ENCODE measurements around the gene POF1B.
"Not testable (repeated sequence)": the region's sequence is repeated elsewhere in the genome, so short reads cannot be mapped to it uniquely, and the experiment has no call there.

Gene POF1B

DNA sequence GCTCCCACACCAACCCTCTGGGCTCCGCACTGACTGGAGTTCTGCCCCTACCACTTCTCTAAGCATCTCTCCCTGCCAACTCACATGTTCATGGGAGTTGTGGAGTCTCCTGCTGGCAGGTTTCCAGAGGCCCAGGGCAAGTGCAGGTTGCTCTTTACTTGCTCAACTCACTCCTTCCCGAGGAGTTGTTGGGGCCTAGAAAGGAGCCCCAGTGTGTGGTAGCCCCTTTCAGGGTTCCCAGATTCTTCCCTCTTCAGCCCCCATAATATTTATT lies 52.5 kb downstream of the POF1B start:
- H3K9ac ChIP-seq (ENCODE audit: low read depth, low read length) = no peak overlapping the region
- no peaks in the 10 kb centered on the region for H3K27me3 ChIP-seq (ENCODE audit: control insufficient read depth, insufficient read depth, low read length)
- H3K9me3 ChIP-seq (replicated peaks; ENCODE audit: low read length) = no peaks in the 10 kb centered on the region
- H3K36me3 ChIP-seq (ENCODE audit: insufficient read depth, low read length) = no peaks in the 10 kb centered on the region
- H3K4me2 ChIP-seq (ENCODE audit: low read length) = no peak overlapping the region
- no peaks in the 10 kb centered on the region for H3K4me1 ChIP-seq (ENCODE audit: control insufficient read depth, insufficient read depth, low read length)
- H3K4me3 ChIP-seq (ENCODE audit: low read length) = no peak overlapping the region

DNA sequence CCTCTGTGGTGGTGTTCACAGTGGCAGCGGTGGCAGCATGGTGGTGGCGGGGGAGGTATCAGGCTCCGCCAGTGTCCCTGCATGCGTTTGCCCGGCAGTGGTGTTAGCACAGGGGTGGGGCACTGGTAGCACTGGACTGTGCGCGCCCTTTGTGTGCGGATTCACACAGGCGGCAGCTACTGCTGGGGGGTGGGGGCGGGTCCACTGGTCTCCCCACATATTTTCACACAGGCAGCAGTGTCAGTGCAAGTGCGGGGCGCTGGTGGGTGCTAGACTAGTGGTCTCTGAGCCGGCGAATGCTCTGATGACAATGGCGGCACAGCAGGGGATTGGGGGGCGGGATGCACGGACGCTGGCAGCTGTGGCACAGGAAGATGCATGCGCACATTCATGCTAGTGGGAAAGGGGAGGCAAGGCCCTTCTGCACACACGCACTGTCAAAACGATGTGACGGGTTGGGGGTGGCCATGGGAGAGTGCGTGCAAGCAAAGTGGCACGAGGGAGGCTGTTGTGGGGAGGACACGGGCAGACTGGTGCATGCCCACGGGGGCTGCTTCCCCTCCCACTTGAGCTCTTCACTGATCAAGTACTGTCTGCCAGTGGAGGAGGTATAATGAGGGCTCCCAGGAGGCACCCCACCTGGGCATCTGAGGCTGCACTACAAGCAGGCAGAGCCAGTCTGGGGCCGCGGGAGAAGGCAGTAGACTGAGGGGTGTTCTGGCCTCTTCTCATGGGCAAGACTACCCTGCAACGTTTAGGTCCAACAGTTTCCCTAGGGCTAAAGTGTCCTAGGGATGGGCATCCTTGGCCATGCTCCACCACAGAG lies 53.0 kb downstream of the POF1B start:
- Histone ChIP-seq H3K4me2 (ENCODE audit: low read length) (no peak overlapping the region), H3K4me3 (ENCODE audit: low read length) (no peak overlapping the region), H3K36me3 (ENCODE audit: insufficient read depth, low read length) (no peaks in the 10 kb centered on the region), H3K27me3 (ENCODE audit: control insufficient read depth, insufficient read depth, low read length) (no peaks in the 10 kb centered on the region), H3K9me3 (replicated peaks; ENCODE audit: low read length) (no peaks in the 10 kb centered on the region), H3K4me1 (ENCODE audit: control insufficient read depth, insufficient read depth, low read length) (no peaks in the 10 kb centered on the region), H3K9ac (ENCODE audit: low read depth, low read length) (no peak overlapping the region)

GRCh38 chrX:85311348-85311747 lies 68.1 kb downstream of the POF1B start:
- H3K4me2 ChIP-seq (ENCODE audit: low read length); H3K9ac ChIP-seq (ENCODE audit: low read depth, low read length); H3K9me3 ChIP-seq (replicated peaks; ENCODE audit: low read length); H3K27me3 ChIP-seq (ENCODE audit: control insufficient read depth, insufficient read depth, low read length); H3K36me3 ChIP-seq (ENCODE audit: insufficient read depth, low read length); H3K4me3 ChIP-seq (ENCODE audit: low read length); H3K4me1 ChIP-seq (ENCODE audit: control insufficient read depth, insufficient read depth, low read length): not testable (repeated sequence)

- Histone ChIP-seq H3K27me3 (ENCODE audit: control insufficient read depth, insufficient read depth, low read length) (no peaks in the 10 kb centered on the region), H3K36me3 (ENCODE audit: insufficient read depth, low read length) (no peaks in the 10 kb centered on the region), H3K4me2 (ENCODE audit: low read length) (no peak overlapping the region), H3K9ac (ENCODE audit: low read depth, low read length) (no peak overlapping the region), H3K4me1 (ENCODE audit: control insufficient read depth, insufficient read depth, low read length) (no peaks in the 10 kb centered on the region), H3K9me3 (replicated peaks; ENCODE audit: low read length) (no peaks in the 10 kb centered on the region), H3K4me3 (ENCODE audit: low read length) (no peak overlapping the region)
These were observed 69.7 kb downstream of the POF1B start for GRCh38 chrX:85309717-85310116.

GRCh38 chrX:85303544-85303943 lies 75.9 kb downstream of the POF1B start:
- no peak overlapping the region for H3K9ac ChIP-seq (ENCODE audit: low read depth, low read length)
- no peaks in the 10 kb centered on the region for H3K36me3 ChIP-seq (ENCODE audit: insufficient read depth, low read length)
- H3K4me3 ChIP-seq (ENCODE audit: low read length) = no peak overlapping the region
- H3K4me2 ChIP-seq (ENCODE audit: low read length) = no peak overlapping the region
- H3K9me3 ChIP-seq (replicated peaks; ENCODE audit: low read length) = no peaks in the 10 kb centered on the region
- H3K4me1 ChIP-seq (ENCODE audit: control insufficient read depth, insufficient read depth, low read length) = no peaks in the 10 kb centered on the region
- no peaks in the 10 kb centered on the region for H3K27me3 ChIP-seq (ENCODE audit: control insufficient read depth, insufficient read depth, low read length)

GRCh38 chrX:85288992-85289723 lies 90.3 kb downstream of the POF1B start:
- Histone ChIP-seq H3K4me2 (ENCODE audit: low read length) (no peak overlapping the region), H3K27me3 (ENCODE audit: control insufficient read depth, insufficient read depth, low read length) (no peaks in the 10 kb centered on the region), H3K4me1 (ENCODE audit: control insufficient read depth, insufficient read depth, low read length) (no peaks in the 10 kb centered on the region), H3K9me3 (replicated peaks; ENCODE audit: low read length) (no peaks in the 10 kb centered on the region), H3K4me3 (ENCODE audit: low read length) (no peak overlapping the region), H3K9ac (ENCODE audit: low read depth, low read length) (no peak overlapping the region), H3K36me3 (ENCODE audit: insufficient read depth, low read length) (no peaks in the 10 kb centered on the region)

DNA sequence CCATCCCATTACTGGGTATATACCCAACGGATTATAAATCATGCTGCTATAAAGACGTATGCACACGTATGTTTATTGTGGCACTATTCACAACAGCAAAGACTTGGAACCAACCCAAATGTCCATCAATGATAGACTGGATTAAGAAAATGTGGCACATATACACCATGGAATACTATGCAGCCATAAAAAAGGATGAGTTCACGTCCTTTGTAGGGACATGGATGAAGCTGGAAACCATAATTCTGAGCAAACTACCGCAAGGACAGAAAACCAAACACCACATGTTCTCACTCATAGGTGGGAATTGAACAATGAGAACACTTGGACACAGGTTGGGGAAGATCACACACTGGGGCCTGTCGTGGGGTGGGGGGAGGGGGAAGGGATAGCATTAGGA lies 94.2 kb downstream of the POF1B start:
- not testable (repeated sequence) for H3K4me1 ChIP-seq (ENCODE audit: control insufficient read depth, insufficient read depth, low read length); H3K9me3 ChIP-seq (replicated peaks; ENCODE audit: low read length); H3K4me2 ChIP-seq (ENCODE audit: low read length); H3K9ac ChIP-seq (ENCODE audit: low read depth, low read length); H3K36me3 ChIP-seq (ENCODE audit: insufficient read depth, low read length); H3K4me3 ChIP-seq (ENCODE audit: low read length); H3K27me3 ChIP-seq (ENCODE audit: control insufficient read depth, insufficient read depth, low read length)

DNA sequence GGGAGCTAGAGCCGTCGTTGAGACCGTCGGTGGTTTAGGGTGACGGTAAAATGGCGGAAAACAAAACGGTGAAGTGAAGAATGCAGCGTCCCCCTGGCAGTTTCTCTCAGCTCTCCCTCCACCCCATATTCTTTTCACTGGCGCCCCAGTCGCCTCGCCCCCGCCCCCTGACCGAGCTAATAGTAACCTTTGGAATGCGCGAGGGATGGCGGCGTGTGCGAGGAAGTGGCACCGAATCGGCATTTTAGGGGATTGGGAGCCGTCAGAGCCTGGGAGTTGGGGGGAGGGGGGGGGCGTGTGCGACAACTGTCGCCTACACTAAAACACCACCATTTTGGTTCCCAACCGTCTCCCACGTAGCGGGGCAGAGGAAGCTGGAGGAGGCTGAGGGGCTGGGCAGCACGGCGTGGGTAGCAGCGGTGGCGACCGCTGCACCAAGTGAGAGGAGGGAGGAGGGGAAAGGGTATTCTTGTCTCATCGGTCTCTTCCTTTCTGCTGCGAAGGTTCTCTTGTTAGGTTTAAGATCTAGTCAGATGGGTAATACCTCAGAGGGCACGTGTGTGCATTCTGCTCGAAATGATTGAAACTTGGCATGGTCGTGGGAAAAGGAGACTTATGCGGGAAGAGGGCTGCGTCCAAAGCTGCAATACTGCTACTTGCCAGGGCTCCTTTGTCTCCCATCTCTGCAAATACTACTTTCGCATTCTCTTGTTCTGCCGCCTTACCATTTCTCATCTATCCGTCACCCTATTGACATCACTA lies 134.8 kb downstream of the POF1B start:
- Histone ChIP-seq H3K9ac (ENCODE audit: low read depth, low read length) (peak overlapping the region; percentile 68), H3K4me3 (ENCODE audit: low read length) (peak overlapping the region; percentile 71), H3K4me1 (ENCODE audit: control insufficient read depth, insufficient read depth, low read length) (no peaks in the 10 kb centered on the region)

GRCh38 chrX:85243761-85244449 lies 135.6 kb downstream of the POF1B start, which contains the start of the genes SATL1 and ZNF711:
TSS of gene SATL1 (minus strand) at chrX:85243779. CDS start at chrX:85108968, 134,811 bp downstream.
TSS of gene ZNF711 (plus strand) at chrX:85243991. CDS start at chrX:85247573, 3,582 bp downstream.
- peak within 1 kb of the TSS; percentile 68 for H3K9ac ChIP-seq (ENCODE audit: low read depth, low read length)
- no peaks in the 10 kb centered on the region for H3K4me1 ChIP-seq (ENCODE audit: control insufficient read depth, insufficient read depth, low read length)
- peak within 1 kb of the TSS; percentile 71 for H3K4me3 ChIP-seq (ENCODE audit: low read length)
- no peaks in the 10 kb centered on the region for H3K27me3 ChIP-seq (ENCODE audit: control insufficient read depth, insufficient read depth, low read length)
- H3K36me3 ChIP-seq (ENCODE audit: insufficient read depth, low read length) = no peaks in the 10 kb centered on the region
- no peaks in the 10 kb centered on the region for H3K9me3 ChIP-seq (replicated peaks; ENCODE audit: low read length)
- peak within 1 kb of the TSS; percentile 76 for H3K4me2 ChIP-seq (ENCODE audit: low read length)

More for the DNA sequence above, 134.8 kb downstream of the POF1B start:
- Histone ChIP-seq H3K27me3 (ENCODE audit: control insufficient read depth, insufficient read depth, low read length) (no peaks in the 10 kb centered on the region), H3K4me2 (ENCODE audit: low read length) (peak overlapping the region; percentile 76), H3K36me3 (ENCODE audit: insufficient read depth, low read length) (no peaks in the 10 kb centered on the region), H3K9me3 (replicated peaks; ENCODE audit: low read length) (no peaks in the 10 kb centered on the region)

DNA sequence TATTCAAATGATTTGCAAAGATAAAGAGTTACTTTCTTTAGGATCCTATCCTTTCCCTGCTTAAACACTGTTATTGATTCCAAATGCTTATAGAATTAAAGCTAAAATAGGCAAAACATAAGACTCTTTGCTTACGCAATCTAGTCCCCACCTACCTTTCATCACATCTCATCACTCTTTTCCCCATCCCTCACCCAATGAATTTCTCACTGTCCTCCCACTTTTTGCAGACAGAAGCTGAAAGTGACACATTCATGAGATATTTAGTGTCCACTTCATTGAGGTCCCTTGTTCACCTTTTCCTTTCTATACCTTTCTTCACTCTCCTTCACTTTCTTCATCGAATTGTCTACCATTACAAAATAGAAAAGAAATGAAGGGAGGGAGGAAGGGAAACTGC lies 136.3 kb downstream of the POF1B start:
- no peaks in the 10 kb centered on the region for H3K4me1 ChIP-seq (ENCODE audit: control insufficient read depth, insufficient read depth, low read length)
- H3K9me3 ChIP-seq (replicated peaks; ENCODE audit: low read length) = no peaks in the 10 kb centered on the region
- no peak overlapping the region for H3K4me3 ChIP-seq (ENCODE audit: low read length)
- H3K9ac ChIP-seq (ENCODE audit: low read depth, low read length) = no peak overlapping the region
- H3K27me3 ChIP-seq (ENCODE audit: control insufficient read depth, insufficient read depth, low read length) = no peaks in the 10 kb centered on the region
- H3K4me2 ChIP-seq (ENCODE audit: low read length) = peak overlapping the region; percentile 76
- H3K36me3 ChIP-seq (ENCODE audit: insufficient read depth, low read length) = no peaks in the 10 kb centered on the region

Measured in skeletal muscle satellite cell (primary cell).